ENCODE data around the gene MYO18B. TPM values are rescaled to one million over a fixed set of nuclear protein-coding genes. Genes with fewer than 3 reads are reported as not detected.

Gene MYO18B
- total and polyA plus RNA-seq, 2 donors (not counting 3 experiments of a cell fraction or from before 2014, with no cell fraction given), result 0.01 TPM; not detected in 1

DNA sequence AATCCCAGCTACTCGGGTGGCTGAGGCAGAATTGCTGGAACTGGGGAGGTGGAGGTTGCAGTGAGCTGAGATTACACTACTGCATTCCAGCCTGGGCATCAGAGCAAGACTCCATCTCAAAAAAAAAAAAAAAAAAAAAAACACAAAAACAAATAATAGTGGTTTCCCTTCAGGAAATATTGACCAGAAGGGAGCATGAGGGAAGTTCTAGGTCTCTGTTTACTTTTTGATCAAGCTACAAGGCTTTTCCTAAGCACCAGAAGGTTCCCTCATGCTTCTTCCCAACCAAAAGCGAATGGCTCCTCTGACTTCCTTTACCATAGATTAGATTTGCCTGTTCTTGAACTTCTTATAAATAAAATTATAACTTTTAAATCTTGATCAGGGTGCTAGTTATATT lies 18.3 kb downstream of the MYO18B start:
- H2AFZ ChIP-seq (ENCODE audit: low read depth, low read length), result no peak overlapping the region
- H3K9ac ChIP-seq (replicated peaks; ENCODE audit: extremely low read depth, insufficient read depth, low read length), result no peak overlapping the region
- DNase-seq (ENCODE audit: low read depth, low spot score), result peak; percentile 21
- H3K4me3 ChIP-seq (replicated peaks in 1 of 3; ENCODE audit: insufficient read depth in 1 of 3, low read depth in 1 of 3, low read length in 3 of 3), result no peak overlapping the region
- dilution Hi-C loops (cut with MboI; ENCODE audit: extremely low pct_ligation_motif_present, low sequenced_read_pairs) (no loop called here), intact Hi-C loops (cut with micrococcal nuclease) (loop anchor here (5.0 kb wide), 1 partner anchor 58 kb away; no protein-coding TSS in a partner anchor)
- CTCF ChIA-PET, result interaction anchor here (0.6 to 1.8 kb wide), 5 partner anchors 10 to 369 kb away, joined by 3 to 8 read pairs (median 3); no protein-coding TSS in a partner anchor
- no peak overlapping the region for H3K4me2 ChIP-seq (ENCODE audit: insufficient read depth, low read length)
- peak overlapping the region; percentile 77 for H3K27ac ChIP-seq (ENCODE audit: insufficient read depth, low read depth, low read length)
- H3K9me1 ChIP-seq (replicated peaks; ENCODE audit: control insufficient read depth, extremely low read depth, insufficient read depth, low read length), result no peaks in the 10 kb centered on the region
- no peaks in the 10 kb centered on the region for H3K36me3 ChIP-seq (ENCODE audit: control insufficient read depth in 2 of 2, extremely low read depth in 1 of 2, insufficient read depth in 2 of 2, low read length in 2 of 2)
- no peaks in the 10 kb centered on the region for H4K20me1 ChIP-seq (replicated peaks; ENCODE audit: control insufficient read depth, extremely low read depth, insufficient read depth, low read length)
- H3K79me2 ChIP-seq (ENCODE audit: control insufficient read depth, insufficient read depth, low read length), result no peaks in the 10 kb centered on the region
- no peaks in the 10 kb centered on the region for H3K27me3 ChIP-seq (ENCODE audit: control insufficient read depth in 2 of 2, insufficient read depth in 2 of 2, low read length in 2 of 2)
- BruUV-seq (replicated peaks), result no TSS peak
- TF ChIP-seq POLR2A (IDR thresholded peaks at IDR 0.05; ENCODE audit: low read depth, low read length) (no peak), GATA2 (IDR thresholded peaks at IDR 0.05; ENCODE audit: insufficient read depth, insufficient read length, low read depth, low read length) (no peak), FOS (IDR thresholded peaks at IDR 0.05; ENCODE audit: borderline replicate concordance, insufficient read depth, low read length) (peak; percentile 22), POLR2AphosphoS5 (IDR thresholded peaks at IDR 0.05; ENCODE audit: insufficient read depth, low read depth, low read length) (peak; percentile 7)
- TF ChIP-seq, protein P1, sequence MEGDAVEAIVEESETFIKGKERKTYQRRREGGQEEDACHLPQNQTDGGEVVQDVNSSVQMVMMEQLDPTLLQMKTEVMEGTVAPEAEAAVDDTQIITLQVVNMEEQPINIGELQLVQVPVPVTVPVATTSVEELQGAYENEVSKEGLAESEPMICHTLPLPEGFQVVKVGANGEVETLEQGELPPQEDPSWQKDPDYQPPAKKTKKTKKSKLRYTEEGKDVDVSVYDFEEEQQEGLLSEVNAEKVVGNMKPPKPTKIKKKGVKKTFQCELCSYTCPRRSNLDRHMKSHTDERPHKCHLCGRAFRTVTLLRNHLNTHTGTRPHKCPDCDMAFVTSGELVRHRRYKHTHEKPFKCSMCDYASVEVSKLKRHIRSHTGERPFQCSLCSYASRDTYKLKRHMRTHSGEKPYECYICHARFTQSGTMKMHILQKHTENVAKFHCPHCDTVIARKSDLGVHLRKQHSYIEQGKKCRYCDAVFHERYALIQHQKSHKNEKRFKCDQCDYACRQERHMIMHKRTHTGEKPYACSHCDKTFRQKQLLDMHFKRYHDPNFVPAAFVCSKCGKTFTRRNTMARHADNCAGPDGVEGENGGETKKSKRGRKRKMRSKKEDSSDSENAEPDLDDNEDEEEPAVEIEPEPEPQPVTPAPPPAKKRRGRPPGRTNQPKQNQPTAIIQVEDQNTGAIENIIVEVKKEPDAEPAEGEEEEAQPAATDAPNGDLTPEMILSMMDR (IDR thresholded peaks at IDR 0.05; ENCODE audit: extremely low read depth in 1 of 2, insufficient read depth in 1 of 2, low read depth in 1 of 2, low read length in 2 of 2), result no peak
- POLR2A ChIA-PET, result no interaction called here
- FAIRE-seq, result no peak
- peaks cover 19% of the 10 kb centered on the region for H3K4me1 ChIP-seq (ENCODE audit: control insufficient read depth, extremely low read depth, insufficient read depth, low read length)
- no peaks in the 10 kb centered on the region for H3K9me3 ChIP-seq (replicated peaks; ENCODE audit: control insufficient read depth, insufficient read depth, low read length)

Data from endothelial cell of umbilical vein (primary cell).